HG02571 (cell line): Measurements from ENCODE around the gene ARL15.

ENCODE experiments used
- ATAC-seq: cut with Tn5 transposase; IDR thresholded peaks from one replicate; pipeline ENCODE4 v1.9.1; 2021; ENCODE audit warnings: mild to moderate bottlenecking, moderate library complexity; ENCODE audit not compliant: unreplicated experiment

Gene ARL15

DNA sequence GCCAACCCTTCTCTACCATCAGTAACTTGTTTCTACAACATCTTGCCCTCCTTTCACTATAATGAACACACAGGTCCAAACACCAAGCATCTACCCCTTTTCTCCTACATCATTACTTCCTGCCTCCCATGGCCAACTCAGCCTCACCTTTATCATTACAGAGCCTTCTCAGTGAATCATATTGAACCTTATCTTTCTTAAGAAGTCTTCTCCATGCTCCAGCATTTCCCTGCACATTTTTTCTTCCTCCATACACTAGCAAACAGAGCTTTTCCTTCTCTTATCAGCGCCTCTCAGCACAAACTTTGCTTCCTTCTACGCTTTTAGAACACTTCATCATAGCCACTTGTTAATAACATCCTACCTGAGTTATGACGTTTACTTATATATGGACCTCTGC, 148.2 kb downstream of the ARL15 start:
- no peak for ATAC-seq

- no peak for ATAC-seq
These were observed 150.0 kb downstream of the ARL15 start for GRCh38 chr5:54160329-54160728.

DNA sequence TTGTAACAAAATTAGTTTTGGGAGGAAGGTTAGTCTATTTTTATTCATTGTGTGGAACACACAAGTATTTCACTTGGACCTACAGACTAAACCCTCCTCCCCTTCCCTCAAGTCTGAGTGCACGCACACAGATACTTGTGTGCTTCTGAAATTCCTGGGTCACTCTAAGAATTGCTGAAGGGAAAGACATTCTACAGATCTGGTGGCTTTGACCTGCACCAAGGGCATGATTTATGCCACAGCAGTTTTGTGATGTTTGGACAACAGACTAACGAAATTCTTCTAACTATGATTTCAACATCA, 150.5 kb downstream of the ARL15 start:
- no peak for ATAC-seq

DNA sequence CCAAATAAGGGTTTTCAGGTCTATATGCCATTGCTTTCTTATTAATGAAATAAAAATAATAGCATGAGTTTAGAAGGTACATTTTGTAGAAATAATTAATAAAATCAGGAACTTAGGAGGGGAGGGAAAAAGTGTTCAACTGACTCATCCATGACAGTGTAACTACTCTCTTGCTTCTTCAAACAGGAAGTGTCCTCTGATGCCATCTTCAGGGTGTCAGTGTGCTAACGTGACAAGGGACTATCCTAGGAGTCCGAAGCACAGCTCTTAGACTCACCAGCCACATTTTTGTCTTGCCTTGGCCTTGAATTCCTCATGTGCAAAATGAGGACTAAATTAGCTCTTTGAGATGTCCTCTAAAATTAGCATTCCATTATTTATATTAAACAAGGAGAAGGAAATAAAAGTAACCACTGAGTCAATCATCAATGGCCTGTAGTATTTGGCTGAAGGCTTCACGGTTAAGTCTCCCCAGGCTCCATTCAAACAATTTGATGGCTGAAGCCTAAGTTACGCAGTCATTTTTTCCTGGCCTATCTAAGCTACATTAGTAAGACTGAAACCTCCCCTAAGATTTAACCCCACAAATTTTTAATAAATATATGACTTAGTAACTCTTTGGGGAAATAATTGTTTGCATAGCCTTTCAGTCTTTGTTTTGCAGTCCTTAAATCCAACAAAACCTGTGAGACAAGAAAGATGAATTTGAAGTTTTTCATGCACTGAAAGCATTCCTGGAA, 151.1 kb downstream of the ARL15 start:
- ATAC-seq = no peak

DNA sequence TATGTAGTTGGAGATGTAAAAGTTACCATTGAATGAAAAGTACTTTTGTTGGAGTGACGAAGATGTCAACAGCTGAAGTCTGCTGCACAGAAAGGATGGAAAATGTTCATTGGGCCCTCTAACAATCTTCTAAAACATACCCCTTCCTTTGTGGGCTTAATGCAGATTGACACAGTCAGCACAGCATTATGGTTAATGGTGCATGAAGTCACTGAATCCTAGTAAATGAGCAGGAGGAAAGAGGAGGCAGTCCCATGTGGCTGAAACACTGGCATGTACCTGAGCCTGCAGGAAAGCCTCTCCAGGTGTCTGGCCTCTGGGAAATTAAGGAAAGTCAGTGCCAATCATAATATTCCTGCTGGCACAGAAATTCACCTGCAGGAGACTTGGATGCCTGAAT, 153.8 kb downstream of the ARL15 start:
- ATAC-seq = no peak

- ATAC-seq = no peak
These were observed 159.5 kb downstream of the ARL15 start for GRCh38 chr5:54150841-54151240.

DNA sequence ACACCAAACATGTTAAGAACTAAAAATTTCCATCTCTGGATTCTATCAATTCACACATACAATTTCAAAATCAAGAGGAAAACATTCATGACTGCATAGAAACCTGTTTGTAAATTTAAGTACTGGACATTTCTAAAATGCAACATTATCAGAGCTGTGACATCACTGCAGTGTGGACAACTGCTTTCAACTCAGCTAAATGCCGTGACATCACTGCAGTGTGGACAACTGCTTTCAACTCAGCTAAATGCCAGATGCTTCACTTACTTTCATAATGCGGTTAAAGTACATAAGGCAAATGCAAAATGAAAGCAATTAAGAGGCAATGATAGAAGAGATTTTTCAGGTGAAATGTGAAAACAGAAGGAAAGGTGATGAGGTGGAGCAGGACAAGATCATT, 161.5 kb downstream of the ARL15 start:
- no peak for ATAC-seq

DNA sequence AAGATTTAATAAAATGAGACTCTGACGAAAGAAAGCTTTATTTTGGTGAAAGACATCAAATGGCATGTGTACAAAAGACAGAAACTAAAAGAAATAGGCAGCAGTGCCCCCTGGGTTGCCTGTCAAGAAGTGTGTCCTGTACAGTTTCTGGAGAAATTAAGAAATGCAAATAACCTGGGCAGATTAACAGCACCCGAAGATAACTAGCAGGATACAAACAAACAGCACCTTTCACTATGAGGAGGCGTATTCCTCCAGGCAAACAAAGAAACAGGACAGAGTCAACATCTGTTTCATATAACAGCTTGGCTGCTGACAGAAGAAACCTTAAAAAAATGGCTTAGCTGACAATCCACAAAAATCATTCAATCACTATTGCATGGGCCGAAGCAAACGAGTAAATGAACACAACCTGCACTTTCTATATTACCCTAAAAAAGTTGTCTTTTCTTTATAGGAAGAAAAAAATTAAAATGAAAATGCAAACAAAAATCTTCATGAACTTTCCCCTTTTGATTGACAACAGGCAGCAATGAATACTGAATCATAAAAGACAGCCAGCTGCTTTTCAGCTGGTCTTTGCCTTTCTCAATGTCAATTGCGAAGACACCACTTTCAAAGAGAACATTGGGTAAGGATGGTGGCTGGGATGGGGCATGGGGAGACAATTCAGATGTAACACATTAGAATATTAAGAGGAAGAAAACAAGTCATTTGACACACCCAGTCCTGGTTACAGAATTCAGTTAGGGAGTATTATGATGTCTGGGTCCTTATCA, 162.1 kb downstream of the ARL15 start:
- no peak for ATAC-seq

- no peak for ATAC-seq
These were observed 163.5 kb downstream of the ARL15 start for GRCh38 chr5:54146916-54147315.

DNA sequence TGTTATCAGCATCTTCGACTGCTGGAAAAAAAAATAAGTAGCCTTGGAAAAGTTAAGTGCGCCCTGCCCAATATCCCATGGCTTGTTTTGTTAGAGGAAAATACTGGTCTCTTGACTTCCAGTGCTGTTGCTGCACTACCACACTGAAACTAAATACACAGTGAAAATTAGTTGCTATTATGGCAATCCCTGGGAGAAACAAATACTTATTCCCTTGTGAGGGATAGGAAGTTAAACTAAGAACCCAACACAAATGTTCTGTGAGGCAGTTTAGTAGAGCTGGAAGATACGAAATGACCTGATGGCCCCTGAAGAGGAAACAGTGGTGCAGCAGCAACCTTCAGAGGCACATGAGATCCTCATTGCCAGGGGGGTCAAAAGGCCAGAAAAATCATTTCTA, 164.0 kb downstream of the ARL15 start:
- ATAC-seq = no peak

DNA sequence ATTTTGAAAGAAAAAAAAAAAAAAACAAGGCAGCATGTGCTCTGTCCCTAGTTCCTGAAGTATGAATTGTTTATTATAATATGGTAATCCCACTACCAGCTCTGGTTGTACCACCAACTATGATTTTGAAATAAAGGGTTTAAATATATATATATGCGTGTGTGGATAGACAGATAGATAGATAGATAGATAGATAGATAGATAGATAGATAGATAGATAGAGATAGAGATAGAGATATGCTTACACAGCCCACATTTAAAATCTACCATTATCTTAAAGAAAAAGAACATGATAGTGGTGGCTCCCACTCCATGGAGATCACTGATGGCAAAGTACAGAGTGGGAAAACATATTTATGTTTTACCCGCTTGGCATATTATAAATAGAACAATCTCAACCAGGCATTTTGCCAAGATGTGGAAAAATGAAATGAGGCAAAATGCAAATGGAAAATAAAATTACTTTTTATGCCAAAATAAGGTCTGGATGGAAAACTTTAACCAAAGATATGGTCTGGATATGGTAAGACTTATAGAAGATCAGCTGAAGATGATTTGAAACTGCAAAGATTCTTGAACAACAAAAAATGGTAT, 170.0 kb downstream of the ARL15 start:
- no peak for ATAC-seq

DNA sequence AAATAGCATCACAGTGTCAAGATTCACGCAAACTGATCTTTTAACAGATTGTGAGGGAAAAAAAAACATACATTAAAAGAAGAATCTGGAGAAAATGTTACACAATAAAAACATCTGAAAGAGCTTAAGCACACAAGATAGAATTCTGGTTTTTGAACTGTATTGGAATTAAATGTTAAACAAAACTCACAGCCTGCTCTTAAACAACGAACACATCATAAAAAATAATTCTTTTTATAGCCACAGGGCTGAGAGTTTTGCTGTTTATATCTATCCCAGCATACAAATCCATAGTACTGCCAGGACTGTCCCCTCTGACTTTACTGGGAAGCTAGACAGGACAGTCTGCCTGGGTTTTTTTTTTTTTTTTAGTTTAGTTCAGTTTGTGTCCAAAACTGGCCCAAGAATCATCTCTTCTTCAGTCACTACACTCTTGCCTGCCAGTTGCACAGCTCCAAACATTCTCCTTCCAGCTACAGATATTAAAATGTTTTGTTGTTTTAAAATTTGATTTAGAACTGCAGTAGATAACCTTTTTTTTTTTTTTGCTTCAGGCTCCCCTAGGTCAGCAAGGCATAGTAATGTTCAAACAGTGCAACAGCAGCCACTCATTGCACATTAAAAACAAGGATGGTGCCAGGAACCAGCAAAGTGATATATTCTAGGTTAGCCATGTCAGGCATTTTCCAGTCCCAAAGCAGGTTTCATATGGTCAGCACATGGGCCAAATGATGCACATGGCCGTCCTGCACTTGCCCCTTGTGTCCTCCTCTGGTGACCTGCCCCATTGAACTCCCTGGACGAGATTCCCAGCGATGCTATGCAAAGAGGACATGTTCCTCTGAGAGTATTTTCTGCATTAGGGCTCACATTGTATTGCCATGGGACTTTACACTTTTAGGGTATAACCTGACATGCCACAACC, 173.6 kb downstream of the ARL15 start:
- no peak for ATAC-seq

DNA sequence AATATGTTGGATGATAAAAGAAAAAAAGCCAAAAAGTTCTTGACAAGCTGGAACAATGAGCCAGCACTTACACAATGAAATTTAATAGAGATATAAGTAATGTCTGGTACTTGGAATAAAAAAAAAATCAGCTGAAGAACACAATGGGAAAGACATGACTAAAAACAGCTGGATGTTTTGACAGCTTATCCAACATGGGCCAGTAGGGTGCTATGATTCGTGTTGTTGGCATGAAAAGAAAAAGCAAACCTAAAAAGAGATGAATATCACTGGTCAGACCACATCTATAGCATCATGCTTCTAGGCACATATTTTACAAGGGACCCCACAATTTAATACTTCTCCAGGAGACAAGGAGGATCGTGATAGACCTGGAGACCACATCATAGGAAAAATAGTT, 175.3 kb downstream of the ARL15 start:
- ATAC-seq = no peak

DNA sequence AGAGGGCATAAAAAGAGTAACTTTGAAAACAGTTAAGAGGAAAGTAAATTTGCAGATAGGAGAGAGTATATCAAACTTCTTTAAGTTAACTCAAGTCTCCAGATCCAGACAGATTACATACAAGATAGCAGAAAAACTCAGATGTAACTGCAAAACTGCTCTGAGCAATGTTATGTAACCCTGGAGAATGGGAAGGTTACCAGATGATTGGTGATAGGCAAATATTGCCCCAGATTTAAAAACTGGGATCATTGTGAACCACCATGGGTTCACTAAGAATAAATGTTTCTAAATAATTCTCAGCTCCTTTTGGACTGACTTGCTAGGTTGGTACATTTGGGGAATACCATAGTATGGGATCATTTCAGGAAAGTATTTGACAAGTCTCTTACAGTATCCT, 176.5 kb downstream of the ARL15 start:
- no peak for ATAC-seq

DNA sequence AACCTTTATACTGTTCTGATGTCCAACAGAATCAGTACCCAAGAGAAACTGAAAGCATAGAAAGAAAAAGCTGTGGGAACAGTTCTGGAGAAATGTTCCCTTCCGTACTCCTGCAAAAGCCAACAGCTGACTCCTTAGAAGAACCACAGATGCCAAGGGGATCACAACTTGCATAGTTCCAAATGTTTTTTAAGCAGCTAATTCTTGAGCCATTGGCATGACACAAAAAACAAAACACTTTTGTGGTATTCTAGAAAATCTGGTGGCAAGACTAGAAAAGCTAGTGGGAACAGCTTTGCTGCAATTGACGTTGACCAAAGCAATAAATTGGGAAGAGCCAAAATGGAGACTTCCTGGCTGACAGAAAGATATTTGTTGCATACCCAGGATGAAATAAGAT, 189.9 kb downstream of the ARL15 start:
- ATAC-seq = no peak

GRCh38 chr5:54117957-54118356, 192.4 kb downstream of the ARL15 start:
- ATAC-seq = no peak

- no peak for ATAC-seq
These were observed 194.5 kb downstream of the ARL15 start for GRCh38 chr5:54115735-54116403.

DNA sequence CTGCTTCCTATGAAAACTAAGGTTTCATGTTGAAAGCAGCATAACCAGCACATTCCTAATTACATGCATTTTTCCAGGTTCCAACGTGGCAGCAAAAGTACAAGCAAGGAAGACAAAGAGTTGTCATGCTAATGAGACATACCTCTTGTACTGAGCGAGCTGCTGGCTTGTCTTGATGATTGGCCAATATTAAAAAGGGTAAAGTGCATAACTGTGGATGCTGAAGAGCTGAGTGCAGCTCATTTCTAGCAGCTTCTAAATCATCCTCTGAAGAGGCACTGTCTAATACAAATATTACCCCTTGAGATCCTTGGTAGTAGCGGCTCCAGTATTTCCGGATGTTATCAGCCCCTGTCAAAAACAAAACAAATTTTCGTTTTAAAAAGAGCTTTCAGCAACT, 197.3 kb downstream of the ARL15 start:
- ATAC-seq = no peak

GRCh38 chr5:54109626-54110330, 200.6 kb downstream of the ARL15 start:
- ATAC-seq = no peak

DNA sequence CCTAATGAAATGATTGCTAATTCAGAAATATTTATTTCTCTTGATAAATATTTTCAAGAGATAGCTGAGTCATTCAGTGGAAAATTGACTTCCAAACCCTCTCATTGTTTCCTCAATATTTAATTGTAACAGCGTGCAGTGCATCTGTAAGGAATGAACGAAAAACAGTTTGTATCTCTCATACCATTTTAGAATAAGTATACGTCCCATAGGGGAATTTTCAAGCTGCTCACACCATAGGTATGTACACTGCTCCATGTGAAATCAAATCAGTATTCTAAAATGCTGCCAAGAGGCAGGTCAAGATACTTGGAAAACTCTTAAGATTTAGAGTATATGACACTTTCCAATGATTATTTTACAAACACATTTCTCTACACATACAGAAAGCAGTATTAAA, 202.2 kb downstream of the ARL15 start:
- ATAC-seq = no peak
